Measurements from ENCODE around the gene VDAC1. TPM values are rescaled to one million over a fixed set of nuclear protein-coding genes. Genes with fewer than 3 reads are reported as not detected.

Gene VDAC1
- polyA plus RNA-seq, 1 donor (not counting 4 experiments of a cell fraction or from before 2014, with no cell fraction given) = 300 TPM

DNA sequence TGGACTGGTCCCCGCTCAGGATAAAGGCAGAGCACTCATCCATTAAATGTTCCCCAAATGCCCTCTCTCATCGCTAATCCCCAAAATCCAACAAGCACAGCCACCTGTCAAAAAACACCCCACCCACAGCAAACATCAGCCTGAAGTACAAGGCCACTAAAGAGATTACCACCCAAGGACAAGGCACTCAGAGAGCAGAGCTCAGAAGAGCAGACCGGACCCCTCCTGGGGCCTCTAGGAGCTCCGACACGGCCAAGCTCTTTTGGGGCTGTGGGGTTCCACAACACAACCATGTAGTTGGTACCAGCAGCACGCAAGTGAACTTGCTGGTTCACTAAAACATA, 9.8 kb downstream of the VDAC1 start:
- Histone ChIP-seq H3K4me1 (ENCODE audit: control insufficient read depth, extremely low read depth, insufficient read depth, low read length) (peaks cover 8% of the 10 kb centered on the region), H3K27me3 (ENCODE audit: control insufficient read depth, extremely low read depth, insufficient read depth, low read length) (no peaks in the 10 kb centered on the region), H3K27ac (ENCODE audit: control insufficient read depth, insufficient read depth, low read length) (no peak overlapping the region), H3K4me2 (ENCODE audit: control insufficient read depth, extremely low read depth, insufficient read depth, low read depth, low read length) (no peak overlapping the region), H4K20me1 (ENCODE audit: control insufficient read depth, extremely low read depth, insufficient read depth, low read length) (peaks cover 77% of the 10 kb centered on the region), H3K79me2 (ENCODE audit: control insufficient read depth, insufficient read depth, low read length) (peaks cover 97% of the 10 kb centered on the region), H3K9me1 (ENCODE audit: control insufficient read depth, extremely low read depth, insufficient read depth, low read length) (peaks cover 12% of the 10 kb centered on the region), H3K4me3 (ENCODE audit: control insufficient read depth in 2 of 3, extremely low read depth in 1 of 3, insufficient read depth in 2 of 3, low read depth in 1 of 3, low read length in 3 of 3) (no peak overlapping the region), H3K9me3 (ENCODE audit: control insufficient read depth, low read depth, low read length) (no peaks in the 10 kb centered on the region), H3K9ac (ENCODE audit: control insufficient read depth, extremely low read depth, insufficient read depth, low read length) (no peak overlapping the region), H3K36me3 (ENCODE audit: control insufficient read depth in 2 of 2, extremely low read depth in 1 of 2, insufficient read depth in 2 of 2, low read length in 2 of 2) (peaks cover 17 to 22% of the 10 kb centered on the region in 2 experiments), H2AFZ (ENCODE audit: control insufficient read depth, low read length) (no peak overlapping the region)
- dilution Hi-C loops (cut with MboI; ENCODE audit: extremely low pct_ligation_motif_present, low sequenced_read_pairs) = no loop called here
- FAIRE-seq (no peak), DNase-seq (ENCODE audit: low read depth, low spot score) (no peak)
- TF ChIP-seq EZH2 (IDR thresholded peaks at IDR 0.05; ENCODE audit: low read length) = no peak
- TF ChIP-seq, protein P1, sequence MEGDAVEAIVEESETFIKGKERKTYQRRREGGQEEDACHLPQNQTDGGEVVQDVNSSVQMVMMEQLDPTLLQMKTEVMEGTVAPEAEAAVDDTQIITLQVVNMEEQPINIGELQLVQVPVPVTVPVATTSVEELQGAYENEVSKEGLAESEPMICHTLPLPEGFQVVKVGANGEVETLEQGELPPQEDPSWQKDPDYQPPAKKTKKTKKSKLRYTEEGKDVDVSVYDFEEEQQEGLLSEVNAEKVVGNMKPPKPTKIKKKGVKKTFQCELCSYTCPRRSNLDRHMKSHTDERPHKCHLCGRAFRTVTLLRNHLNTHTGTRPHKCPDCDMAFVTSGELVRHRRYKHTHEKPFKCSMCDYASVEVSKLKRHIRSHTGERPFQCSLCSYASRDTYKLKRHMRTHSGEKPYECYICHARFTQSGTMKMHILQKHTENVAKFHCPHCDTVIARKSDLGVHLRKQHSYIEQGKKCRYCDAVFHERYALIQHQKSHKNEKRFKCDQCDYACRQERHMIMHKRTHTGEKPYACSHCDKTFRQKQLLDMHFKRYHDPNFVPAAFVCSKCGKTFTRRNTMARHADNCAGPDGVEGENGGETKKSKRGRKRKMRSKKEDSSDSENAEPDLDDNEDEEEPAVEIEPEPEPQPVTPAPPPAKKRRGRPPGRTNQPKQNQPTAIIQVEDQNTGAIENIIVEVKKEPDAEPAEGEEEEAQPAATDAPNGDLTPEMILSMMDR (optimal IDR thresholded peaks at IDR 0.05 in 1 of 3, IDR thresholded peaks at IDR 0.05 in 1 of 3, conservative IDR thresholded peaks at IDR 0.05 in 1 of 3; ENCODE audit: extremely low read depth in 1 of 3, insufficient read depth in 2 of 3, low read length in 3 of 3) = no peak

DNA sequence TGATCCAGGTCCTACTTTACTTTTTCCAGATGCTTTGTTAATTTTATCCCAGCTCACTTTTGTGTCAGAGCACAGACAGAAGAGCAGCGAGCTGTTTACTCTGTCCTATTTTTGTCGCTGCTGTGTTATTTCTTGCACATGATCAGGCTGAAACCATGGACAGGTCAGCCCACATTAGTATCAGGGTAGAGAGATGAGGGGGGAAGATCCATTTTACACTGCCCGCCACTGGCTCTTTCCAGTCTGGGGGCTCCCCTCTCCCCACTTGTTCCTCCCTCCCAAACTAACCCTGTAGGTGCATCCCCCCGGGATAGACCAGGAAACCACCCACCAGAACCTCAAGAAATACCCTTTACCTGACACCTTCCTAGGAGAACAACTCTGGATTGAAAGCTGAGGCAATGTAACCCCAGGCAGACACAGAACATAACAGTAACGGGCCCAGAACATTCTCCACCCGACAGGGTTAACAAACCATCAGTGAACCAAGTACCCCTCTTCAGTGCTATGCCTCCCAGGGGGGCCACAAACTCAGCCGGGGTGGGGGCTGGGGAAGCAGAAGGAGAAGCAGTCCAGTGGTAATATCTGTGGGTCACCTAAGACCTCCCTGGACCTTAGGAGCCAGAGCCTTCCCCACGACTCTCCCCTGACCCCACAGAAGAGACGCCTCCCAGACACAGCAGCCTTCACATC, 10.3 kb downstream of the VDAC1 start:
- Histone ChIP-seq H3K79me2 (ENCODE audit: control insufficient read depth, insufficient read depth, low read length) (peaks cover 97% of the 10 kb centered on the region), H3K4me2 (ENCODE audit: control insufficient read depth, extremely low read depth, insufficient read depth, low read depth, low read length) (no peak overlapping the region), H2AFZ (ENCODE audit: control insufficient read depth, low read length) (no peak overlapping the region), H3K4me1 (ENCODE audit: control insufficient read depth, extremely low read depth, insufficient read depth, low read length) (peaks cover 7% of the 10 kb centered on the region), H3K9me1 (ENCODE audit: control insufficient read depth, extremely low read depth, insufficient read depth, low read length) (peaks cover 10% of the 10 kb centered on the region), H3K4me3 (ENCODE audit: control insufficient read depth in 2 of 3, extremely low read depth in 1 of 3, insufficient read depth in 2 of 3, low read depth in 1 of 3, low read length in 3 of 3) (no peak overlapping the region), H3K27ac (ENCODE audit: control insufficient read depth, insufficient read depth, low read length) (no peak overlapping the region), H3K27me3 (ENCODE audit: control insufficient read depth, extremely low read depth, insufficient read depth, low read length) (no peaks in the 10 kb centered on the region), H4K20me1 (ENCODE audit: control insufficient read depth, extremely low read depth, insufficient read depth, low read length) (peaks cover 73% of the 10 kb centered on the region), H3K36me3 (ENCODE audit: control insufficient read depth in 2 of 2, extremely low read depth in 1 of 2, insufficient read depth in 2 of 2, low read length in 2 of 2) (peaks cover 18 to 19% of the 10 kb centered on the region in 2 experiments), H3K9ac (ENCODE audit: control insufficient read depth, extremely low read depth, insufficient read depth, low read length) (no peak overlapping the region), H3K9me3 (ENCODE audit: control insufficient read depth, low read depth, low read length) (no peaks in the 10 kb centered on the region)
- FAIRE-seq (no peak), DNase-seq (ENCODE audit: low read depth, low spot score) (no peak)
- dilution Hi-C loops (cut with MboI; ENCODE audit: extremely low pct_ligation_motif_present, low sequenced_read_pairs) = no loop called here
- TF ChIP-seq, protein P1 (optimal IDR thresholded peaks at IDR 0.05 in 1 of 3, IDR thresholded peaks at IDR 0.05 in 1 of 3, conservative IDR thresholded peaks at IDR 0.05 in 1 of 3; ENCODE audit: extremely low read depth in 1 of 3, insufficient read depth in 2 of 3, low read length in 3 of 3) = no peak
- TF ChIP-seq EZH2 (IDR thresholded peaks at IDR 0.05; ENCODE audit: low read length) = no peak
